HG03135 (cell line): ENCODE data around the gene DUOXA1.
"Not testable (repeated sequence)": the region's sequence is repeated elsewhere in the genome, so short reads cannot be mapped to it uniquely, and the experiment has no call there.

ENCODE experiments used
- ATAC-seq: cut with Tn5 transposase; IDR thresholded peaks from one replicate; pipeline ENCODE4 v1.9.1; 2021; ENCODE audit warnings: mild to moderate bottlenecking, moderate library complexity; ENCODE audit not compliant: unreplicated experiment

The DUOXA1 gene

GRCh38 chr15:45093622-45094357, 35.9 kb downstream of the DUOXA1 start:
- ATAC-seq, result no peak

- no peak for ATAC-seq
Measured at GRCh38 chr15:45093013-45093412, 36.7 kb downstream of the DUOXA1 start.

- ATAC-seq, result no peak
Measured at GRCh38 chr15:45091576-45091975, 38.1 kb downstream of the DUOXA1 start.

GRCh38 chr15:45091161-45091560, 38.5 kb downstream of the DUOXA1 start:
- ATAC-seq, result no peak

GRCh38 chr15:45089712-45090373, 39.8 kb downstream of the DUOXA1 start:
- ATAC-seq, result no peak

- ATAC-seq, result no peak
Measured at GRCh38 chr15:45088801-45089711, 40.6 kb downstream of the DUOXA1 start.

- no peak for ATAC-seq
Measured at GRCh38 chr15:45087513-45087912, 42.2 kb downstream of the DUOXA1 start.

- ATAC-seq, result no peak
Measured at GRCh38 chr15:45084163-45084562, 45.5 kb downstream of the DUOXA1 start.

GRCh38 chr15:45083223-45083622, 46.5 kb downstream of the DUOXA1 start:
- no peak for ATAC-seq

GRCh38 chr15:45082412-45082811, 47.3 kb downstream of the DUOXA1 start:
- not testable (repeated sequence) for ATAC-seq

GRCh38 chr15:45080593-45080992, 49.1 kb downstream of the DUOXA1 start:
- ATAC-seq, result not testable (repeated sequence)

GRCh38 chr15:45079628-45080246, 49.9 kb downstream of the DUOXA1 start:
- not testable (repeated sequence) for ATAC-seq

- not testable (repeated sequence) for ATAC-seq
Measured at GRCh38 chr15:45079201-45079600, 50.5 kb downstream of the DUOXA1 start.

GRCh38 chr15:45077391-45077790, 52.3 kb downstream of the DUOXA1 start:
- not testable (repeated sequence) for ATAC-seq

GRCh38 chr15:45075440-45076320, 54.0 kb downstream of the DUOXA1 start:
- not testable (repeated sequence) for ATAC-seq

GRCh38 chr15:45073602-45074001, 56.1 kb downstream of the DUOXA1 start:
- not testable (repeated sequence) for ATAC-seq

- ATAC-seq, result not testable (repeated sequence)
Measured at GRCh38 chr15:45069942-45070360, 59.7 kb downstream of the DUOXA1 start.
